HUDEP-2 (cell line): Measurements from ENCODE around the gene CLASP1.
"Not testable (repeated sequence)": the region's sequence is repeated elsewhere in the genome, so short reads cannot be mapped to it uniquely, and the experiment has no call there.

Experiments used
- DNase-seq, 76 experiments: peaks; one replicate each; lab custom pipeline; 2025; ENCODE audit not compliant: unreplicated experiment in 76 of 76; lab: John Stamatoyannopoulos, UW

Gene CLASP1

DNA sequence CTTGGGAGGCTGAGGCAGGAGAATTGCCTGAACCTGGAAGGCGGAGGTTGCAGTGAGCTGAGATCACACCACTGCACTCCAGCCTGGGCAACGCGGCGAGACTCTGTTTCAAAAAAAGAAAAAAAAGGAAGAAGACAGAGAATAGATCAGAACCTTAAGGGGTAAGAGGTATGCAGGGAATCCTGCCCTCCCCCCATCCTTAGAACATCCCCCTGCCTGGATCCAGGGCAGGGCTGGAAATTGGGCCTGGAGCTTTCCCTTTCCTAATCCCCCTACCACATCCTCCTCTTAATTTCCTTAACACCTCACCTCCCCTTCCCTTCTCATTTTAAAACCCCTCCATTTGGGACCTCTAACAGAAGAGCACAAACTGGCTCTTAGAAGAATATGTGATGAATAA lies 62.1 kb downstream of the CLASP1 start:
- no peak for DNase-seq

DNA sequence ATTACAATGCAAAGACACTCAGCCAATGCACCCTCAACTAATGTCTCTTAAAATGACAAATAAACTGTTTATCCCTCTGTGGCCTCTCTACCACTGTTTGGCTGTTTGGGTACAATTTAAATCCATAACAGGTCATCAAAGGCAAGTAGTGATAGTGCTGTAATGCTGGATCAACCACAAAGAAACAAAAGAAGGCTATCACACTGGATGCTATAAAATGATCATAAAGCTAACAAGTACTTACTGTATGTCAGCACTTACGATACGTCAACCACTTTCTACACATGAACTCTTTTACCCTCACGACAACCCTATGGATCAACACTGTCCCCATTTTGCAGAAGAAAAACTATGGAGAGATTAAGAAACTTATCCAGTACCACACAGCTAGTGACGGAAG lies 64.5 kb downstream of the CLASP1 start:
- no peak for DNase-seq

DNA sequence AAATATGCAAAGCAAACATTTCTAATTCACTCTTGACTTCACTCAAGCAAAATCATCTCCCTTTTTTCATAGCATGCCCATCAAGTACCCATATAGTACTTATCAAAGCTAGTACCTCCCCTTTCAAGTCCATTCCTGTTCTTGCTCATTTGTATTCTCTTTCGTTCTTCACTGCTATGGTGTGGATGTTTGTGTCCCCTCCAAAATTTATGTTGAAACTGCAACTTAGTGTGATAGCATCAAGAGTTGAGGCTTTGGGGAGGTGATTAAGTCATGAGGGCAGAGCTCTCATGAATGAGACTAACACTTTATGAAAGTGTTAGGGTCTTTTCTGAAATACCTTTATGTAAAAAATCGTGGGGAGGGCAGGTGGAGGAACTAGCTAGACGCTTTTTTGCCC lies 65.7 kb downstream of the CLASP1 start:
- no peak for DNase-seq

DNA sequence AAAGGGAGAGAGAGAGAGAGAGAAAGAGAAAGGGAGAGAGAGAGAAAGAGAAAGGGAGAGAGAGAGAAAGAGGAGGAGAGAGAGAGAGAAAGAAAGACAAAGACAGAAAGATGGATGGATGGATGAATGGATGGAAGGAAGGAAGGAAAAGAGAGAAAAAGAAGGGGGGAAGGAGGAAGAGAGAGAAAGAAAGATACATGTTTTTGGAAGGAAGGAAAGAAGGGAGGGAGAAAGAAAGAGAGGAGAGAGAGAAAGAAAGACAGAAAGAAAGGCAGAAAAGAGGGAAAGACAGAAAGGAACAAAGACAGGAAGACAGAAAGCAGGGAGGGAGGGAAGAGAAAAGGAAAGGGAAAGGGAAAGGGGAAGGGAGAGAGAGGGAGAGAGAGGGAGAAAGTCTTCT lies 67.0 kb downstream of the CLASP1 start:
- DNase-seq, result no peak

DNA sequence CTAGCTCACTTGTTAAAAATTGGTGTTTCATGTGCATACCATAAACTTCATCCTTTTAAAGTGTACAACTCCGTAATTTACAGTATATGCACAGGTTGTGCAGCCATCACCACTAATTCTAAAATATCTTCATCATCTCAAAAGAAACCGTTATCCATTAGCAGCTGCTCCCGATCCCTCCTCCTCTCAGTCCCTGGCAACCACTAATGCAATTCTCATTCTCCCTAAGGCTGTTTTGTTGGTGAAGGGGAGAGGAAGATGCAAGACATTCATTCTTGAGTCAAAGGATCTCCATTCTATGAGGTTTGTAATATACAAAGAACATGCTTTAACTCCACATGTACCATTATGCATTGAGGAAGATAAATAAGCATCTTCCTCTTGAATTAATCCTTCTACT lies 70.0 kb downstream of the CLASP1 start:
- no peak for DNase-seq

DNA sequence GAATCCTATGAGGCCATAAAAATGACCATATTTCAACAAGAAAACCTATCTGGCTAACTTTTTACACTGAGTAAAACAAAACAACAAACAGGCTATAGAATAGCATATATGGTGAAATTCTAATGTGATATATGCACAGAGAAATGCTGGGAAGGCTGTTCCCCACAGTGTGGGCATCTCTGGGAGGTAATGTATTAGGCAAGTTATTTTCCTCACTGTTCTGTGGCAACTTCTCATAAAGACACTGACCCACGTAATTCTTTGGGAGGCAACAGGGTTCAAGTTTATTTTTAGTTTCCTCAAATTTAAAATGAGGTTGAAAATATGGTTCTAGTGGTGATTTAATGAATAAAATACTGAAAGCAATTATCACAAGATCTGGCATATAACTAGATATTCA lies 71.9 kb downstream of the CLASP1 start:
- no peak for DNase-seq

DNA sequence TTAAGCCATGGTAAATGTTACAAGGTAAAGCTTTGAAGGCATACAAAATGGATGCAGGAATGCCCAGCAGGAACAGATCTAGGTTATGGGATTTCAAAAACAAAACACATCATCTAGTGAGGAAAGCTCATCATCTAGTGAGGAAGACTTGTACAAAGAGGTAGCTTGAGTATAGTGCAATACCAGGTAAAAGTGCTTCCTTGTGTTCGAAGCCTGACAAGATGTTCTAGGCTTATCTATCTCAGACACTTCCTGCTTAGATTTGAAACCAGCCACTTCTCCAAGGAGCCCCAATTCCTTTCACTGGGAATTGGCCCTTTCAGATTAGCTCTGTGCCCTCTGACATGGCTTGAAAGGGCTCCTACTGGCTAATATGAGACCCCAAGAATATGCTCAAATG lies 73.0 kb downstream of the CLASP1 start:
- DNase-seq, result no peak

DNA sequence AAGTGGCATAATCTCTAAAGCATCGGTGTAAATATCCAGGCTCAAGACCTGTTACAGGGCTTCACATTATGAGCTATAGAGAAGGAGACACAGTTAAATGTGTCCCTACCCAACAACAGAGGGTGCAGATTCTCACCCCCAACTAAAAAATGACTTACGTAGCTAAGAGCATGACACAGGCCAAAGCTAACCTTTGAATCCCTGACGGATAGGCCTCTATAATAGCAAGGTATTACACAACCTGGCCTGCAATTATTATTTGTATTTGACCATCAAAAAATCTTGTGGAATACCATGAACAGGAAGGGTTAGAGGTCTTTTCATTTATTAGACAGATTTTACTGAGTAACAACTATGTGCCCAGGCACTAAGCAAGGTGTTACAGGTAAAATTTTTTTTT lies 73.5 kb downstream of the CLASP1 start:
- no peak for DNase-seq

DNA sequence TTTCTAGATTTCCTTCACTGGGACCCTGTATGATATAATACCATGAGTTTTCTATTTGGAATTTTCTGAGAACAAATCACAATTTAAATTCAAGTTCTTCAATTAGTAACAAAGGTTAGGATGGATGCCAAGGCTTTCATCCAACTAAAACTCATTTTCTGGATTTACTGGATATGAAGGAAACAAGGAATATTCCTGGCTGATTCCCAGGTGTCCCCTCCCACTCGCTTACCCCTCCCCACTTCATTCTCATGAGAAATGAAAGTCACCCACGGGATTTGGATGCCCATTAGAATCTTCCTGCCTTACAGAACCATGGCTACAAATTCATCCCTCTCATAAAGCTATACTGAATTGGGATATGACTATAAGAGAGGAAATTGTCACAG lies 78.6 kb downstream of the CLASP1 start:
- no peak for DNase-seq

DNA sequence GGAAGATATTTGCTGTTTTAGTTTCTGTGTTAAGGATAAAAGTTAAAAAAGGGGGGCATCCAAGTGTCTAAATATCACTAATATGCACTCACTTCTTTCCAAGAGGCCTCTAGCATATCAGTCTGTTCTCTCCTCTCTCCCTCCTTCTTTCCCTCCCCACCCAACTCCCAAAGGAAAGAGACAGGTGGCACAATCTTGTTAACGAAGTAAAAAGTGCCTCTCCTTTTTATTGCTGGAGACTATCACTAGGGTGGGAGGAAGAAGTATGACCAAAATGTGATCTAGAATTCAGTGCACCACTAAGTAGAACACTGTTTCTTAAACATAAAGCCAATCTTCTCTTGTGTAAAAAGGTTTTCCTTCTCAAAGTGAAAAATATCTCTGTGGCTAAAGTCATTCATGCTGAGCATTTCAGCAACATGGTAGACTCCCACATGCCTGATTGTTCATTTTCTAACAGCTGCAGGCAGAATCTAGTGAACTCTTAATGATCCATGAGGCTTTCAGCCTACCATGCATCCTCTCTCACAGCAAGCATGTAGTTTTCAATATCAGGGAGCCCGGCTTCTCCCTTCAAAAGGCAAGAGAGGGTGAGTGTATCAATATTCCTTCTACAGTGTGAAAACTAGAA lies 79.1 kb downstream of the CLASP1 start:
- no peak for DNase-seq

DNA sequence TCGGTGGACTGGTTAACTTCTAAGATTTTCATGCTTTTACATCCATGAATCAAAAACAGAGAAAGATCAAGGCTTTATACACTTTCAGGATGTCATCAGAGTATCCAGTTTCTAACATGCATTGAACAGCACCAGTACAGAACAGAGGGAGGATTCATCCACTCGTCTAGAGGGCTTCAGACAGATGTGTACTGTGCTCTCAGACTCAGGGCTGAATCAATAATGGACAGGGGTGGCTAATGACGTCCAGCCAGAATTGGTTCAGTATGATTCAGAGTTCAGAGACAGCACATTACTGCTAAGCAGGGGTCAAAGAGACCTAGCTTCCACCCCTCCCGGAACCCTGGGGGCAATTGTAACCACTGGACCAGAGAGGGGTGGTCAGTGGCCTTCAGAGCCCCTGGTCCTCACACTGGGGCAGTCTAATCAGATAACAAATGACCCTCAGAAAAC lies 81.3 kb downstream of the CLASP1 start:
- no peak for DNase-seq

DNA sequence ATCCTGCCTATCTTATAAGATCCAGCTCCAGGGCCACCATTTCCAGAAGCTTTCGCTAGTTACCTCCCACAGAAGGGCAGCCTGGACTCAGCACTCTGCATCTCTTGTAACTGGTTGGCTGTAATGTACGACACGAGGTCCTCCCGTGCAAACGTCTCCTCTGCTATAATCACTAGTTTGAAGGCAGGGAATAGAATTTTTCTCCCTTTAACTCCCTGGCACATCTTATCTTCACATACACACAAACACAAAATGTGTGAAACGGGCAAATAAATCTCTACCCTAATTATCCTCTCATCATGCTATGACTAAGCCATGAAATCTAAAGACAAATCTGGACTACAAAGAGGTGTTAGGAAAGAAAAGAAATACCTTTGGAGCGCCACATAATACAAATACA lies 81.8 kb downstream of the CLASP1 start:
- no peak for DNase-seq

DNA sequence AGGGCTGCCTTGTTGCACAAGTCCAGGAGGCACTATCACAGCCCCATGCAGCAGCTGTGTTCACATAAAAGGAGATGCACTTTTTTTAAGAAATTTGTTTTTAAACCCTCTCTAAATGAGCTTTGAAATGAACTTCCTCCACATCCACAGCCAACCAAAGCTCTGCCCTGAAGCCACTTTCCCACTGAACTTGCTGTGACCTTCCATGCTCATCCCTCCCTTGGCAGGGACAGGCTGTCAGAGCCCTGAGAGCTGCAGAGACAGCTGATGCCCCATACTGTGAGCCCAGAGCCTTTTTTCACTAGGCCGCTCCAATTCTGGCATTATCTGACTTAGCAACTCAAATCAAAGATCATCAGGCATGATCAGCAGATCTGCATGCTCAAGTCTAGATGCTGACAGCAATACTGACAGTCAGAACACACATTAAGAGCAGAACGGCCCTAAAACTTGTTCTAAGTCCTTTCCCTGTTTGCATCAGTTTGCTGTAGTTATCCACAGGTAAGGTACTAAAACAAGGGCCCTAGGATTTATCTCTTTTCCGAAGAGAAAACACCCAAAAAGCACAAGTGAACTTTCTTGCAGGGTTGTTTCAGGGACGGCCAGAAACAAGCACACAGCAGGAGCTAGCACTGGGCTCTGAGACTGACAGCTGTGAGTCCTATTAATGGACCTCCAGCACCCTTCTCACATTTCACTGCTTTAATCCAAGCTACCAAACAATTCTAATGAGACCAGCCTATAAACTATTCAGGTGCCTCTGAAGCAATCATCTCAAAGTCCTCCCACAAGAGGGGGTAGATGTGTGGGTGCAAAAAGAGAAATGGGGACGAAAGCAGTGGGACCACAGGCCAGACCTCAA lies 83.6 kb downstream of the CLASP1 start:
- DNase-seq, result no peak

DNA sequence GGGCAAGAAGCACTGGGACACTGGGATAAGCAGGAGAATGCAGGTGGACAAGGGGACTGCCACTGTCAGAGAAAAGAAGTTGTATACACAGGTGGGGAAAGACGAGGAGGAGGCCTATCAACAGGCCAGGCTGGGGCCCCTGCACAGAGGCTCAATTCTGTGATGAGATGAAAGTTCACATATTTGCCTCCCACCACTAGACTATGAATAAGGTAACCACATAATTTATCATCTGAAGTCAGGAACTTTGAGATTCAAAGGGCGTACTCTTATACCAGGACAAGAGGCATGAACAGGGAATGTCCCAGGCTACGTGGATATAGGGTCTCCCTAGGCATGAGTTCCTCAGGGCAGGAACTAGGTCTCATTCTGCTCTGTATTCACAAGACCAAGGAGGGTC lies 84.4 kb downstream of the CLASP1 start:
- DNase-seq, result no peak

DNA sequence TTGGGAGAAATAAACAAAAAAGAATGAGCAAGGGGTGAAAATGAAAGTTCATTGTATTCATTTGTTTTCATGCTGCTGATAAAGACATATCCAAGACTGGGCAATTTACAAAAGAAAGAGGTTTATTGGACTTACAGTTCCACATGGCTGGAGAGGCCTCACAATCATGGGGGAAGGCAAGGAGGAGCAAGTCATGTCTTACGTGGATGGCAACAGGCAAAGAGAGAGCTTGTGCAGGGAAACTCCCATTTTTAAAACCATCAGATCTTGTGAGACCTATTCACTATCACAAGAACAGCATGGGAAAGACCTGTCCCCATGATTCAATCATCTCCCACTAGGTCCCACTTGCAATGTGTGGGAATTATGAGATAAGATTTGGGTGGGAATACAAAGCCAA lies 85.5 kb downstream of the CLASP1 start:
- not testable (repeated sequence) for DNase-seq

DNA sequence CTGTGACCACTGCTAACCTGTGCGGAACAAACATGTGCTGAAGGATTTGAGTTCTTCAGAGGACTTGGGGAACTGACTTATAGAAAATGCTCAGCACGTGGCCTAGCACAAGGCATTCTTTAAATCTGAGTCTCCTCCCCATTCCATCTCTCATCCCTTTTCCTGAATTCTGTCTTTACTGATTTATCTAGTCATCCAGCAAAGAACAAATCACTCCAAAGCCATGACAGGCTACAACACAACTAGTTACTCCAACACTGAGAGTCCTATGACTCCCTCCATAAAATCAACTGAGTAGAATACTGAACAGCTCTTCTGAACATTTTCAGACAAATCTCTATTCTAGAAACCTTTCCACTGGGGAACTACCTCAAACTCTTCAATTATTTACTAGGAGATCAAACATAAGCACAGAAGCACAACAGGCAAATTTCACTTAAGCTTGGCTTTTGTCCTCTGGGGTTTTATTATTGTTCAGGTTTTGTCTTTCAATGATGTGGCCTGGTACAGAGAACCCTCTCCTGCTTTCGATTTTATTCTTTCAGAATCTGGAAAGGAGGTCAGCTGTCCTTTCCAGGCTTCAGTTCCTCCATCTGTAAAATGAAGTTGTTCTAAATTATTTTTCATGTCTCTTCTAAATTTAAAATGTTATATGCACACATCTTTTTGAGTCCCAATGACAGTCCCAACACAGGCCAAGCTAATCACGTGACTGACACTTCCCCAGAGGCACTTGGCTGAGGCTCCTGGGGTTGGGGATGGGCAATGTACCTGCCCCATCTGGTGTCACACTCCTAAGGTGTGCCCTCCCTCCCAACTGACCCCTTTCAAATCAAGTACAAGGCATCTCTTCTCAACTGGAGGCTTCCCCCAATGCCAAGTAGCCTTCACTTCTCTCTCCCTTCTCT lies 86.7 kb downstream of the CLASP1 start:
- no peak for DNase-seq

DNA sequence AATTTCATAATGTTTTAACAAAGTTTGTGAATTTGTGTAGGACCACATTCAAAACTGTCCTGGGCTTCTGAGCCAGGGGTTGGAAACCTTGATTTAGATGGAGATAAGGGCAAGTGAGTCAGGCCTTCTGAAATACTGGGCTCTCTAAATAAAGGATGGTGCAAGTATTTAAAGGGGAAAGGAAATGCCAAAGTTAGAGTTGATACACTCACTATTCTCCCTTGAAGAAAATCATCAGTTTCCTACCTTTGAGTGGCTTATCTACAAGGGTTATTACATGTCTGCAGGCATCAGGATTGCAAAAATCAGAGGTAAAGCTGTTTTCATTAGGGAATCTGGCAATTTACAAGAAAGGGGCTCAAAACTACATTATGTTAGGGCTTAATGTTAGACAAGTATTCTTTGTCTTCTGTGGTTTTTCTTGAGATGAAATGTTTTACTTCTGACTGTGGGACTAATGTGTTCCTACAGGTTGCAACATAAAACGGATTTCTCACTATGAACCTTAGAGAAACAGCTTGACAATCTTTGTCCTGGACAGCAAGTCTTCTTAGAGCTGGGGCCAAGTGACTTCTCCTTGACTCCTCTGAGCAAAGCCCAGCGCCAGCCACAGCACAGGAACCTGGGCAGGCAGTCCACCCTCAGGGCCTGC lies 87.5 kb downstream of the CLASP1 start:
- DNase-seq, result no peak

DNA sequence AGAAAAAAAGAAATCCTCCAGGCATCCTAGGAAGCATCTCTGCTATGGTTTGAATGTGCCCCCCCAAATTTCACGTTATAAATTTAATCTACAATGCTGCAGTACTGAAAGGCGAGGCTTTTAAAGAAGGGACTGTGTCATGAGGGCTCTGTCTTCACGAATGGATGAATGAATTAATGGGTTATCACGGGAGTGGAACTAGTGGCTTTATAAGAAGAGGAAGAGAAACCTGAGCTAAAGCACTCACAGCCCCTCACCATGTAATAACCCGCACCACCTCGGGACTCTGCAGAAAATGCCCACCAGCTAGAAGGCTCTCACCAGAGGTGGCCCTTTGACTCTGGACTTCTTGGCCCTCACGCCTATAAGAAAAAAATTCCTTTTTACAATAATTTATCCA lies 90.9 kb downstream of the CLASP1 start:
- no peak for DNase-seq

DNA sequence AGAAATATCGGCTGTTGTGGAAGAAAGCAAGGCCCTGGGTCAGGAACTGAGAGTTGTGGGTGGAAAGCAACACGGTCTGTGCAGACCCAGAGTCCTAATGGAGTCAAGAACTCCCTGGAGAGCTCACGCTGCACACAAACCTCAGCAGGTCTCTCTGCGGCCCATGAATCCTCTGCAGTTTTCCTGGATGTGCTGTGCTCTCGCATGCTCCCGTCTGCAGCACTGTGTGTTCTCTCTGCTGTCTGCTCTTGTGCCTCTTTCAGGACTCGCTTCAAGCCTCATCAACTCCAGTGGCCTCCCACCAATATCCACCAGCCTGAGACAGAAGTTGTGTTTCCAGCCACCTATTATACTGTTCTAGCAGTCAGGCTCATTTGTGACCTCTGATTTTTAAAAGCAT lies 94.3 kb downstream of the CLASP1 start:
- DNase-seq, result no peak

DNA sequence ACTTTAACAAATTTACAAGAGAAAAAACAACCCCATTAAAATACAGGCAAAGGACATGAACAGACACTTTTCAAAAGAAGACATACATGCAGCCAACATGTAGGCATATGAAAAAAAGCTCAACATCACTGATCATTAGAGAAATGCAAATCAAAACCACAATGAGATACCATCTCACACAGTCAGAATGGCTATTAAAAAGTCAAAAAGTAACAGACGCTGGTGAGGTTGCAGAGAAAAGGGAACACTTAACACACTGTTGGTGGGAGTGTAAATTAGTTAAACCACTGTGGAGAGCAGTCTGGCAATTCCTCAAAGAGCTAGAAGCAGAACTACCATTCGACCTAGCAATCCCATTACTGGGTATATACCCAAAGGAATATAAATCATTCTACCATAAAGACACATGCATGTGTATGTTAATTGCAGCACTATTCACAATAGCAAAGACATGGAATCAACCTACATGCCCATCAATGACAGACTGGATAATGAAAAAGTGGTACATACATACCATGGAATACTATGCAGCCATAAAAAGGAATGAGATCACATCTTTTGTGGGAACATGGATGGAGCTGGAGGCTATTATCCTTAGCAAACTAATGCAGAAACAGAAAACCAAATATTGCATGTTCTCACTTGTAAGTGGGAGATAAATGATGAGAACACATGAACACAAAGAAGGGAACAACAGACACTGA lies 96.6 kb downstream of the CLASP1 start:
- DNase-seq, result not testable (repeated sequence)
